ENCODE results near the gene SLC22A1. TPM values are rescaled to one million over a fixed set of nuclear protein-coding genes. Genes with fewer than 3 reads are reported as not detected.

SLC22A1 gene
- total and polyA plus RNA-seq, 2 of the 4 experiments (the other 2 are of a cell fraction): 0.10 TPM; not detected in 1

GRCh38 chr6:160192840-160193239 is 71.2 kb downstream of the SLC22A1 start:
- Histone ChIP-seq H2AK9ac (replicated peaks; ENCODE audit: low read depth, low read length, poor library complexity) (no peak overlapping the region), H2BK120ac (ENCODE audit: low read depth, low read length) (no peak overlapping the region), H3K27me3 (ENCODE audit: control insufficient read depth, insufficient read depth, low read length) (no peaks in the 10 kb centered on the region), H2AFZ (replicated peaks; ENCODE audit: low read length, poor library complexity) (no peak overlapping the region), H4K8ac (ENCODE audit: low read depth in 2 of 2, low read length in 2 of 2) (no peak overlapping the region), H3K9me3 (ENCODE audit: control insufficient read depth, insufficient read depth, low read length) (peaks cover 8% of the 10 kb centered on the region; the same call in 1 of the 2 replicates), H4K91ac (ENCODE audit: insufficient read depth, low read depth, low read length) (no peak overlapping the region), H3K36me3 (ENCODE audit: control insufficient read depth, insufficient read depth, low read length) (no peaks in the 10 kb centered on the region), H3K14ac (replicated peaks; ENCODE audit: low read depth, low read length) (no peak overlapping the region), H4K20me1 (ENCODE audit: insufficient read depth, low read length) (no peaks in the 10 kb centered on the region), H3K9ac (ENCODE audit: low read depth, low read length) (no peak overlapping the region), H3K56ac (ENCODE audit: extremely low read depth, insufficient read depth, low read length) (no peak overlapping the region), H3K18ac (ENCODE audit: low read depth, low read length) (no peak overlapping the region), H3K4ac (ENCODE audit: low read depth, low read length) (no peak overlapping the region), H3K4me1 (ENCODE audit: control insufficient read depth, insufficient read depth, low read length) (no peaks in the 10 kb centered on the region), H3K9me1 (ENCODE audit: insufficient read depth, low read length) (no peaks in the 10 kb centered on the region), H3K79me1 (ENCODE audit: low read depth in 1 of 2, low read length in 2 of 2) (no peaks in the 10 kb centered on the region), H3K27ac (ENCODE audit: insufficient read depth, low read length) (no peak overlapping the region), H2BK15ac (ENCODE audit: low read depth, low read length) (no peak overlapping the region), H3K23ac (ENCODE audit: low read depth, low read length) (no peak overlapping the region), H3K4me2 (ENCODE audit: low read depth, low read length) (no peak overlapping the region), H4K5ac (ENCODE audit: low read depth, low read length) (no peak overlapping the region), H2AK5ac (ENCODE audit: low read depth, low read length) (no peak overlapping the region), H2BK5ac (ENCODE audit: low read depth, low read length, poor library complexity, severe bottlenecking) (no peak overlapping the region), H2BK20ac (ENCODE audit: low read depth, low read length) (no peak overlapping the region), H3K4me3 (ENCODE audit: insufficient read depth, low read depth, low read length) (no peak overlapping the region)
- no TSS peak for BruUV-seq (replicated peaks)
- no peak for TF ChIP-seq FOS (IDR thresholded peaks at IDR 0.05; ENCODE audit: low read depth, low read length)
- no peak for TF ChIP-seq MAFK (IDR thresholded peaks at IDR 0.05; ENCODE audit: low read depth, low read length)
- no peak for TF ChIP-seq NFE2L2 (IDR thresholded peaks at IDR 0.05; ENCODE audit: low read depth, low read length)
- TF ChIP-seq BHLHE40 (IDR thresholded peaks at IDR 0.05; ENCODE audit: low read depth, low read length): no peak
- TF ChIP-seq, protein P1, sequence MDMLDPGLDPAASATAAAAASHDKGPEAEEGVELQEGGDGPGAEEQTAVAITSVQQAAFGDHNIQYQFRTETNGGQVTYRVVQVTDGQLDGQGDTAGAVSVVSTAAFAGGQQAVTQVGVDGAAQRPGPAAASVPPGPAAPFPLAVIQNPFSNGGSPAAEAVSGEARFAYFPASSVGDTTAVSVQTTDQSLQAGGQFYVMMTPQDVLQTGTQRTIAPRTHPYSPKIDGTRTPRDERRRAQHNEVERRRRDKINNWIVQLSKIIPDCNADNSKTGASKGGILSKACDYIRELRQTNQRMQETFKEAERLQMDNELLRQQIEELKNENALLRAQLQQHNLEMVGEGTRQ (IDR thresholded peaks at IDR 0.05; ENCODE audit: low read depth, low read length): no peak
- in situ Hi-C loops (cut with MboI; ENCODE audit: low sequenced_read_pairs) (no loop called here), dilution Hi-C loops (cut with HindIII; ENCODE audit: low sequenced_read_pairs, unreplicated experiment) (no loop called here), intact Hi-C loops (cut with micrococcal nuclease) (no loop called here)
- ChIA-PET POLR2A (ENCODE audit: unreplicated experiment) (no interaction called here), CTCF (no interaction called here)
- ATAC-seq (ENCODE audit: low read depth) (no peak), DNase-seq (no peak)
- WGBS, 2 experiments (ENCODE audit: extremely low coverage in 2 of 2, insufficient read length in 1 of 2): no CpG with 5 or more reads among the region's 1 CpG
